ENCODE results near the gene HDAC4. TPM values are rescaled to one million over a fixed set of nuclear protein-coding genes. Genes with fewer than 3 reads are reported as not detected.

HDAC4 gene
- total RNA-seq, 4 donors from 2014 or later = 21.6 to 72.7 (median 35.2) TPM

DNA sequence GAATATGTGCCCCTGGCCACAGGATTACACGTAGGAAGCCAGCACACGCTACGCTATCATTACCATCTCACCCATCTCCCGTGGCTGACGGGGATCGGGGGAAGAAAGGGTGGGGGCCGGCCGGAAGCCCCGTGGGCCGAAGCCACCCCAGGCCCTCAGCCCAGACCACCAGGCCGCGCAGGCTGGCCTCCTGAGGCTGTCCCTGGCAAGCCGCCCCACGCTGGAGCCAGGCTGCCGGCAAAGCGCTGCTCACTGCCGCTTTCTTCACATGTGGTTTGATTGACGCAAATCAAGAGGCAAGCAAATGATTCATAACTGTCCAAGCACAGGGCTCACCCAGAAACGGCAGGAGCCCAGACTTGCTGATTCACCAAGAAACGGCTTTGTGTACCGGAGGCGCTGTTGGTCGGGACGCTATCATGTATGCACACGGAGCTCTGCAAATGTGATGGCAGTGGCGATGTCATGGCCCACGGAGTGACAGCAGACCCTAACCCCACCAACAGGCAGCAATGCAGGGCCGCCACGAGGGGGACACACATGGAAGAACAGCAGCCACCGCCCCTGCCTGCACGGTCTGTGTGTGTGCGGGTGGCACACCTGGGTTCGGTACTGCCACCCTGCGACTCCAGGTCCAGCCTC lies 125.7 kb downstream of the HDAC4 start:
- peaks cover 43 to 81% (median 55%) of the 10 kb centered on the region in 3 donors for H3K4me1 ChIP-seq
- DNase-seq = peak; percentile 42
- intact Hi-C loops (cut with DNase I) = no loop called here
- no peaks in the 10 kb centered on the region for H3K36me3 ChIP-seq
- 20 to 27% methylated on average over 1 to 11 of the region's 34 CpGs for WGBS, 2 donors
- H3K9me3 ChIP-seq = no peaks in the 10 kb centered on the region
- H3K4me3 ChIP-seq = peak overlapping the region; percentile 13 to 60 (median 32)
- H3K27me3 ChIP-seq = no peaks in the 10 kb centered on the region
- H3K27ac ChIP-seq = peak overlapping the region; percentile 82 to 96 (median 88)
- TF ChIP-seq CTCF (IDR thresholded peaks at IDR 0.05) (peak in 2 of 6 experiments; percentile 14 to 19), POLR2A (IDR thresholded peaks at IDR 0.05) (peak in 2 of 4 donors; percentile 14 to 68)

DNA sequence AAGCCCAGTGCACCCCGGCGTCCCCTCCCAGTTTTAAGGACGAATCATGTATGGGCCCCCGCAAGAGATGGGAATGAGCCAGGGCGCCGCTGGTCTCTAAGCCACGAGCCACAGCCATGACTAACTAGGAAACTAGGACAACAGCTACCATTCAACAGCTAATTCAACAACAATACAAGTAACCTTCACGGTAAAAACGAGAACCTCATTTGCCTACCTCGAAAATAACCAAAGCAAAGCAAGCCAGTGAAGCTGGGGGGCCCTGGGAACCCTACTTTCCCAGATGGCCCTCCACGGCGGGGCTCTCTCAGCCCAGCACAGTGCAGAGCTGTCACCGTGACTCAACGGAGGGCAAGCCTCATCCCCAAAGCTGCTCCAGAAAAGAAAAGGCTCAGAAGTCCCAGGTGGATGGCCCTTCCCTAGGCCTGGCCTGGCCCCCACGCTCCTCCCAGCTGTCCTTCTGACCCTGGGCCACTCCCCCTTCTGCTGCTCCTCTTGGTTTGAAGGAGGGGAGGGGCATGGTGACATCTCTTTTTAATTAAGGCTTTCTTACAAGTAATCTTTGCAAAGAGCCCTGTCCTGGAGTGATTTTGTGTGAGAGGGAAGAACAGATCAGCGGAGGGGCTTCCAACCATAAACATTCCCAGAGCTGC lies 126.3 kb downstream of the HDAC4 start:
- no peak for TF ChIP-seq POLR2A (IDR thresholded peaks at IDR 0.05)
- no peak for TF ChIP-seq CTCF (IDR thresholded peaks at IDR 0.05)
- Histone ChIP-seq H3K9me3 (no peaks in the 10 kb centered on the region), H3K36me3 (no peaks in the 10 kb centered on the region), H3K4me3 (peak overlapping the region; percentile 13 to 60 (median 32)), H3K27me3 (no peaks in the 10 kb centered on the region), H3K4me1 (peaks cover 37 to 81% (median 51%) of the 10 kb centered on the region in 3 donors), H3K27ac (peak overlapping the region; percentile 82 to 96 (median 88))
- WGBS, 2 donors = 55 to 58% methylated on average over 8 to 11 of the region's 16 CpGs
- no peak for DNase-seq
- intact Hi-C loops (cut with DNase I) = no loop called here

GRCh38 chr2:239273280-239274234 lies 127.3 kb downstream of the HDAC4 start:
- no peaks in the 10 kb centered on the region for H3K36me3 ChIP-seq
- H3K4me1 ChIP-seq = peaks cover 29 to 81% (median 47%) of the 10 kb centered on the region in 3 donors
- DNase-seq = no peak
- H3K27me3 ChIP-seq = no peaks in the 10 kb centered on the region
- H3K4me3 ChIP-seq = no peak overlapping the region
- H3K27ac ChIP-seq = peak overlapping the region; percentile 82 to 96 (median 88)
- TF ChIP-seq POLR2A (IDR thresholded peaks at IDR 0.05) (no peak), CTCF (IDR thresholded peaks at IDR 0.05) (no peak)
- no peaks in the 10 kb centered on the region for H3K9me3 ChIP-seq
- intact Hi-C loops (cut with DNase I) = no loop called here
- WGBS, 2 donors = 76 to 84% methylated on average over 14 to 15 of the region's 23 CpGs

- H3K36me3 ChIP-seq = no peaks in the 10 kb centered on the region
- H3K27ac ChIP-seq = peak overlapping the region in 3 of 4 donors; percentile 23 to 87 (median 49)
- H3K4me1 ChIP-seq = peaks cover 37 to 81% (median 53%) of the 10 kb centered on the region in 3 donors
- intact Hi-C loops (cut with DNase I) = no loop called here
- no peaks in the 10 kb centered on the region for H3K27me3 ChIP-seq
- 87 to 94% methylated on average over 5 to 7 of the region's 9 CpGs for WGBS, 2 donors
- TF ChIP-seq POLR2A (IDR thresholded peaks at IDR 0.05) (no peak), CTCF (IDR thresholded peaks at IDR 0.05) (no peak)
- no peaks in the 10 kb centered on the region for H3K9me3 ChIP-seq
- no peak for DNase-seq
- no peak overlapping the region for H3K4me3 ChIP-seq
Measured at GRCh38 chr2:239272626-239273025, 128.2 kb downstream of the HDAC4 start.
